Ramos (cell line): Measurements from ENCODE around the gene HGS.

Source experiments
- in situ Hi-C: fragments of 300-500 bp; cut with MboI; formaldehyde crosslinking; loops from one replicate; pipeline ENCODE4 v1.14.3; 2022; ENCODE audit warnings: low sequenced_read_pairs; ENCODE audit not compliant: unreplicated experiment

Gene HGS

DNA sequence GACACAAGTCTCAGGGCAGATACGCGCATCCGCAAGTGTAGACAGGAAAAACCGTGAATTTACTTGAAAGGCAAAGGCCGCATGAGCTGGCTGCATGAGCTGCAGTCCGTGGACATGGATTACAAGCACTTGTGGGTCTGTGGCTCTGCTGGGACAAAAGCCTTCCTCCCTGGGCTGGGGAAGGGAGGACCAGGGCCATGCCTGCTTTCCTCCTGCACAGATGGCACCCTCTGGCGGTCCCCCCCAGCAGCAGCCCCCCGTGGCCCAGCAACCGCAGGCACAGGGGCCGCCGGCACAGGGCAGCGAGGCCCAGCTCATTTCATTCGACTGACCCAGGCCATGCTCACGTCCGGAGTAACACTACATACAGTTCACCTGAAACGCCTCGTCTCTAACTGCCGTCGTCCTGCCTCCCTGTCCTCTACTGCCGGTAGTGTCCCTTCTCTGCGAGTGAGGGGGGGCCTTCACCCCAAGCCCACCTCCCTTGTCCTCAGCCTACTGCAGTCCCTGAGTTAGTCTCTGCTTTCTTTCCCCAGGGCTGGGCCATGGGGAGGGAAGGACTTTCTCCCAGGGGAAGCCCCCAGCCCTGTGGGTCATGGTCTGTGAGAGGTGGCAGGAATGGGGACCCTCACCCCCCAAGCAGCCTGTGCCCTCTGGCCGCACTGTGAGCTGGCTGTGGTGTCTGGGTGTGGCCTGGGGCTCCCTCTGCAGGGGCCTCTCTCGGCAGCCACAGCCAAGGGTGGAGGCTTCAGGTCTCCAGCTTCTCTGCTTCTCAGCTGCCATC lies 17.7 kb downstream of the HGS start:
- in situ Hi-C loops: no loop called here

DNA sequence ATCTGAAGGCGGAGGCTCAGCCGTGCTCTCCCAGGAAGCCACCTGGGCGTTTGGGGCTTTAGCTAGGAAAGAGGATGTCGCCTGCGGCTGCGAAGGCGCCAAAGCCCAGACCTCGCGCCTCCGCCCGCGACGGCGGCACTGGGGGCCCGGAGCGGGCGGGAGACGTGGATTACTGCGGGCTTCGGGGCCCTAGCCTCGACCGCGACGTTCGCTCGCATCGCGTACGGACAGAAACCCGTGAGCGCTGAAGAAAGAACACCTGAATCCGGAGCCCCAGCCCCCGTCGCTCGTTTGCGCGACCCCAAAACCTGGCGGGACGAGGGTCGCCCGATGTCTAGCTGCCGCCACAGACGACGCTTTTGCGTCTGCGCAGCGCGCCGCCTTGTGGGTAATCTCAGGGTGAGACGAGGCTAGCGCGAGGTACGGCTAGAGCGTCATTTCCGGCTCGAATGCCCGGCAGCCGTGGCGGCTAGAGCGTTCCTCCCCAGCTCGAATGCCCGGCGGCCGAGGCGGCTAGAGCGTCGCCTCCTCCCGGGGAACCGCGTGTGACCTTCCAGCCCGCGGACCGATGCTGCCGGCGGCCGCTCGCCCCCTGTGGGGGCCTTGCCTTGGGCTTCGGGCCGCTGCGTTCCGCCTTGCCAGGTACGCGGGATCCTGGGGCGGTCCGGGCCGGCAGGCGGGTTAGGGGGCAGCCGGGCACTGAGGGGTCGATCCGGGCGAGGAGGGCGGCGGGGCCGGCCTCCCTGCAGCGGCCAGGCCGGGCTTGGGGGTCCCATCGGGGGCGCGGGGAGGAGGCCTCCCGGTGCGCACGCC lies 19.3 kb downstream of the HGS start, which contains the start of gene MRPL12:
TSS of gene MRPL12 (plus strand) at position 434 of the 813 bp plus-strand sequence. CDS start at position 569, 135 bp downstream.
- in situ Hi-C loops: no loop called here

- in situ Hi-C loops: no loop called here
These were observed 20.2 kb downstream of the HGS start for GRCh38 chr17:81703747-81704654.

DNA sequence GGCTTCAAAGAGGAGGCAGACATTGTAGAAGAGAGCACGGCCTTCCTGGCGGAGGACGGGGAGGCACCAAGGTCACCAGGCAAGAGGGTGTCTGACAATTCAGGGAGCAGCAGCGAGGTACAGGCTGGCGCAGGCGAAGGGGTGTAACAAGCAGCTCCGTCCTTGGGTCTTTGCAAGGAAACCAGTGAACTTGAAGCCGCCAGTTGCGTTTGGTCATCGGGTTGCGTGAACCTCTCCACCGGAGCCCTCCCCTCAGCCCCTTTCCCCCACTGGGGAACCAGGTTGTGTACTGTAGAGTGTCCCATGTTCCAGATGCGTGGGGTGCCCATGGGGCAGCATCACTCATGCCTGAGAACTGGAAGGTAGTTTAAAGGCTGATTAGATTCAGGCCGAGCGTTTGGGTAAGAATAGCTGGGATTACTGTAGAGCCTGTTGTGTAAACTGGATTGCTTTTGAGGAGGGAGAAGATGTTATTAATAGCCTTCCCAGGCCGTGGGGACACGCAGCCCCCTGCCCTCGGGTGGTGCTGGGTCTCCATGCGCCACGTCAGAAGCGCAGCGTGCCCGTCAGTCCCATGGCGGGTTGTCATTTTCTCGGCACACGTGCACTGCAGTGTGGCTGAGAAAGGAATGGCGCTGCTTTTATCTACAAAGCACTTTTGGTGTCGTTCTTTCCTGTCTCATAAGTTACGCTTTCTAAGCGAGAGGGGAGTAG lies 21.9 kb downstream of the HGS start:
- in situ Hi-C loops: no loop called here

- in situ Hi-C loops: no loop called here
These were observed 22.4 kb downstream of the HGS start for GRCh38 chr17:81706232-81706611.

- in situ Hi-C loops: no loop called here
These were observed 23.2 kb downstream of the HGS start for GRCh38 chr17:81706757-81707624.

DNA sequence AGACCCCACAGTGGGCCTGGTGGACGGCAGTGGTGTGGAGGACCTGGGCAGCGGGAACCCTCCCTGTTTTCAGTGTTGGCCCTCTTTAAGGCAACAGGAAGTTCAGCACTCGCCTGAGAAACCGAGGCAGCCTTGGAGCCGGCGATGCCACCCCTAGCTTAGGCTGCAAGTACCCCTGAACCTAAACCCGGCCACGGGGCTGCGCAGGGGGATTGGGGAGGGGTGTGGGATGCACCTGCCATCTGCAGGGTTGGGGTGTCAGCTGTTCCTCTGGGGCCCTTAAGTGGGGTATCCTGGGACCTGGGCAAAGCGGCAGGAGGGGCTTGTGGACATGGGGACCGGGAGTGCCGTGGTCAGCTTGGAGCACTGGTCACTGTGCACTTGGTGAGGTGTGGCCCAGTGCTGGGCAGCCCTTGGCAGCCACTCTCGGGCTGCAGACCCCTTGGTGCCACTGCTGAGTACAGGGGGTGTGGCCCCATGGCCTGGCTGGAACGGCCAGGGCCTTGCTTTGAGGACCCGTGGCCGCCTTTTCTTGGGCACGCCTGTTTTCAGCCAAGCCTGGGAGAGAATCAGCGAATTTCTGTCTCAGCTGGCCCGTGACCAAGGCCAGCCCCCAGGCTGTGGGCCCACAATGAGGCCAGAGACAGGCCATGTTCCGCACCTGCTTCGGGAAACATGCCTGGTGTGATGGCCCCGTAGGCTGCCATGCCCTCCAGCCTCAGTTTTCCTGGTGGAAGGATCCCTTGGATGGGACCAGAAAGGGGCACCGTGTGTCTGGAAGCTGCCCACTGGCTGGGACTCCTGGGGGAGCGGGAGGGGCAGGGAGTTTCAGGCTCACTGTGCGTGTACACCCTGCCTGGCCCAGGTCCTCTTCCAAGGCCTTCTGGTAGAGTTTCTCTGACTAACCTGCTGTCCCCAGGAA lies 24.2 kb downstream of the HGS start:
- in situ Hi-C loops: no loop called here

GRCh38 chr17:81708739-81709185 lies 25.0 kb downstream of the HGS start:
- in situ Hi-C loops: no loop called here

GRCh38 chr17:81710514-81711308 lies 26.9 kb downstream of the HGS start:
- in situ Hi-C loops: no loop called here

- in situ Hi-C loops: no loop called here
These were observed 28.1 kb downstream of the HGS start, which contains the start of gene SLC25A10 for GRCh38 chr17:81711814-81712467. Gene SLC25A10 (plus strand): TSS chr17:81712284. CDS start chr17:81712427, 143 bp downstream.

- in situ Hi-C loops: no loop called here
These were observed 28.7 kb downstream of the HGS start for GRCh38 chr17:81712468-81713003.

DNA sequence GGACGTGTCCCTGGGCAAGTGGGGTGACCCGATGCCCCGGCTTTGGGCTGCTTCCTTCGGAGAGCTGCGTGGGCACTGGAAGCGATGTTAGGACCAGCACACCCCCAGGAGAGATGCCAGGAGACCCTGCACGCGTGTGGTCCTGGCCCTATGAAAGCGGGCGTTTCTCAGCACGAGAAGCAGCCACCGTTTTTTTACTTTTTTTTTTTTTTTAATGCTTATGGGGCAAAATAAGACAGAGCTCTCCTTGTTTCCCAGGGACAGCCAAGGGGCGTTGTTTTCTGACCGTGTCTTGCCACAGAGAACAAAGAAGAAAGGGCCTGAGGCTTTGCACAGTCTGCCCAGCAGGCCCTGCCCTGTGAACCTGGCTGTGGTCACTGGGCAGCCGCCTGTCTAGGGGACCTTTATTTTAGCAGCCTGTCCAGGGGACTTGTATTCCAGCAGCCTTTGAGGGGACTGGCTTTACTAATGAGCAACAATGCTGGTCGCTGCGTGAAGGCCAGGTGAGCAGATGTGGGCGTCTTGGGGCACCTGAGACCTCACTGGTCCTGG lies 29.3 kb downstream of the HGS start:
- in situ Hi-C loops: no loop called here

- in situ Hi-C loops: no loop called here
These were observed 30.0 kb downstream of the HGS start for GRCh38 chr17:81713556-81714411.

DNA sequence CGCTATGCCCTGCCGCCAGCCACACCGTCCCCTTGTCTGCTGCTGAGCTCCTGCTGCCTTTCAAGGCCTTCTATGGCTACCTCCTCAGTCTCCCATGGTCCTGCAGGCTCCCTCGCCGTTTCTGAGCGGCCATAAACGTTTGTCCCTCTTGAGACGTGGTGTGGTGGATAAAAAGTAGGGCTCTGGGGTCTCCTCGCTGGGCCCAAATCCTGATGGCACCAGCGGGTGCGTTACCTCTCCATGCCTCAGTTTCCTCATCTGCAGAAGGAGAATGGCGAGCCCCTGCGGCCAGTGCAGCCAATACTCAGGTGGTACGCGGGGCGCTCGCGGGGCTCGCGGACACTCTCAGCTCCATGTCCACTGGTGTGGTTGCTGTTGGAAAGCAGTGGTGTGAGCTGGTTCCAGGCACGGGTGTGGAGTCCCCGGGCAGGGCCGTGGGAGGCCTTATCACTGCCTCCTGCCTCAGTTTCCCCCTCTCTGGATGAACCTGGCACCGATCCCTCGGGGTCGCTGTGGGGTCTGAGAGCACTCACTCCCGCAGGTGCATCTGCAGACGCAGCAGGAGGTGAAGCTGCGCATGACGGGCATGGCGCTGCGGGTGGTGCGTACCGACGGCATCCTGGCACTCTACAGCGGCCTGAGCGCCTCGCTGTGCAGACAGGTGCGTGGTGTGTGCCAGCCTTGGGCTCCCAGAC lies 30.7 kb downstream of the HGS start:
- in situ Hi-C loops: no loop called here
